DND-41 (cell line): ENCODE measurements around the gene B4GAT1.

Experiments
- CTCF ChIP-seq: IDR thresholded peaks from 2 replicates; pipeline ENCODE4 v1.5.1; 2012; ENCODE audit warnings: borderline replicate concordance, low read length, moderate library complexity, mild to moderate bottlenecking; ENCODE audit not compliant: poor library complexity, severe bottlenecking; ENCODE audit errors: extremely low read depth
- EZH2 ChIP-seq: IDR thresholded peaks from 3 replicates; pipeline ENCODE4 v1.6.1; 2012; ENCODE audit warnings: borderline replicate concordance, low read depth, mild to moderate bottlenecking, moderate library complexity, low read length, inconsistent platforms; ENCODE audit not compliant: severe bottlenecking

- TF ChIP-seq CTCF (no peak), EZH2 (no peak)
Measured at GRCh38 chr11:66316849-66317251, 30.6 kb downstream of the B4GAT1 start, which contains the start of gene CD248.
